GM12878 (cell line): ENCODE data around the gene HECTD2. TPM values are rescaled to one million over a fixed set of nuclear protein-coding genes. Genes with fewer than 3 reads are reported as not detected.

Experiments
- ATF2 ChIP-seq: IDR thresholded peaks from 2 replicates; pipeline ENCODE4 v1.6.1; 2012; ENCODE audit warnings: low read length, inconsistent platforms
- BMI1 ChIP-seq: fragments of 450-650 bp; IDR thresholded peaks from 2 replicates; pipeline ENCODE4 v1.6.1; 2016; ENCODE audit warnings: mild to moderate bottlenecking, moderate library complexity, borderline replicate concordance
- BRCA1 ChIP-seq: IDR thresholded peaks from 2 replicates; pipeline ENCODE4 v1.6.1; 2011; ENCODE audit warnings: low read depth, low read length, improper control_type of control experiment
- EGR1 ChIP-seq, 2 experiments: IDR thresholded peaks; 1 replicate in 1 of 2; 2 replicates in 1 of 2; pipeline ENCODE4 v1.6.1; 2011 to 2012; ENCODE audit warnings: low read depth in 2 of 2, low read length in 2 of 2, borderline replicate concordance in 1 of 2, mild to moderate bottlenecking in 1 of 2, moderate library complexity in 1 of 2
- GABPA ChIP-seq: IDR thresholded peaks from 2 replicates; pipeline ENCODE4 v1.6.1; 2014; ENCODE audit warnings: antibody characterized with exemption, low read depth, mild to moderate bottlenecking, inconsistent platforms
- IRF3 ChIP-seq: fragments of 450-650 bp; IDR thresholded peaks from 2 replicates; pipeline ENCODE4 v1.6.1; 2014; ENCODE audit warnings: mild to moderate bottlenecking
- JUND ChIP-seq: IDR thresholded peaks from 2 replicates; pipeline ENCODE4 v1.6.1; 2012; ENCODE audit warnings: low read depth, mild to moderate bottlenecking, low read length, improper control_type of control experiment, moderate library complexity
- MTA2 ChIP-seq: fragments of 450-650 bp; IDR thresholded peaks from 2 replicates; pipeline ENCODE4 v1.6.1; 2016; ENCODE audit warnings: low read depth, mild to moderate bottlenecking, moderate library complexity
- NBN ChIP-seq: fragments of 450-650 bp; IDR thresholded peaks from 2 replicates; pipeline ENCODE4 v1.6.1; 2016
- NFYB ChIP-seq: IDR thresholded peaks from 2 replicates; pipeline ENCODE4 v1.6.1; 2011; ENCODE audit warnings: low read depth, mild to moderate bottlenecking, low read length, improper control_type of control experiment, moderate library complexity; ENCODE audit not compliant: insufficient read depth
- PAX5 ChIP-seq: IDR thresholded peaks from 2 replicates; pipeline ENCODE4 v1.6.1; 2011; ENCODE audit warnings: low read depth, low read length, borderline replicate concordance
- PAX8 ChIP-seq: fragments of 450-650 bp; IDR thresholded peaks from 2 replicates; pipeline ENCODE4 v1.6.1; 2017; ENCODE audit warnings: mild to moderate bottlenecking, moderate library complexity
- RB1 ChIP-seq: fragments of 450-650 bp; formaldehyde crosslinking; IDR thresholded peaks from 2 replicates; pipeline ENCODE4 v1.6.1; 2017; ENCODE audit warnings: mild to moderate bottlenecking, borderline replicate concordance
- RCOR1 ChIP-seq: conservative IDR thresholded peaks from 2 replicates; pipeline ENCODE4 v1.6.1; 2012; ENCODE audit warnings: low read depth, low read length, improper control_type of control experiment
- STAT3 ChIP-seq: IDR thresholded peaks from 2 replicates; pipeline ENCODE4 v1.6.1; 2011; ENCODE audit warnings: low read depth, low read length, improper control_type of control experiment
- SUZ12 ChIP-seq: fragments of 200-600 bp; sonication (generic); IDR thresholded peaks from one replicate; pipeline ENCODE4 v1.6.1; 2018; ENCODE audit warnings: antibody characterized with exemption, mild to moderate bottlenecking; ENCODE audit not compliant: unreplicated experiment
- ZBTB4 ChIP-seq: fragments of 450-650 bp; formaldehyde crosslinking; IDR thresholded peaks from 2 replicates; pipeline ENCODE4 v1.4.0; 2022; ENCODE audit warnings: mild to moderate bottlenecking, moderate library complexity
- ZNF207 ChIP-seq: fragments of 450-650 bp; IDR thresholded peaks from 2 replicates; pipeline ENCODE4 v1.6.1; 2014; ENCODE audit warnings: antibody characterized with exemption, mild to moderate bottlenecking, borderline replicate concordance
- ZNF24 ChIP-seq: fragments of 450-650 bp; IDR thresholded peaks from 2 replicates; pipeline ENCODE4 v1.6.1; 2017; ENCODE audit warnings: antibody characterized with exemption, mild to moderate bottlenecking
- ZNF592 ChIP-seq: fragments of 450-650 bp; IDR thresholded peaks from 2 replicates; pipeline ENCODE4 v1.6.1; 2017; ENCODE audit warnings: mild to moderate bottlenecking, moderate library complexity
- ZSCAN29 ChIP-seq: fragments of 450-650 bp; IDR thresholded peaks from 2 replicates; pipeline ENCODE4 v1.6.1; 2017; ENCODE audit warnings: mild to moderate bottlenecking, moderate library complexity
- polyA plus RNA-seq, 11 experiments: library from polyadenylated mRNA; depleted of rRNA in 4 of 11; unstranded in 6 of 11; stranded (reverse) in 5 of 11; fragments of >200 nt; fragmentation: Nextera tagmentation in 4 of 11; fragmentation: Illumina TruSeq in 1 of 11; extraction: Ambion mirVana in 4 of 11; extraction: Trizol in 1 of 11; gene quantifications; 1 replicate in 1 of 11; 2 replicates in 10 of 11; pipeline versions ENCODE4 v1.2.1 to v1.2.3, GENCODE V29; 2011 to 2016; ENCODE audit warnings: inconsistent platforms in 2 of 11, missing spikeins in 2 of 11, low read depth in 1 of 11
- total RNA-seq, 4 experiments: library from RNA; depleted of rRNA in 3 of 4; stranded (reverse); fragments of >200 nt in 3 of 4; fragmentation: Illumina TruSeq in 1 of 4; extraction: Trizol in 1 of 4; gene quantifications; 2 replicates each; pipeline versions ENCODE4 v1.2.1 to v1.2.3, GENCODE V29; 2013 to 2021

The HECTD2 gene
- total and polyA plus RNA-seq, 10 of the 15 experiments (the other 5 are each of a cell fraction or from before 2014, with no cell fraction given) = 0.87 to 3.0 (median 1.7) TPM

GRCh38 chr10:91409869-91410637, at the start of gene HECTD2 (continued):
- no peak for TF ChIP-seq NFYB
- TF ChIP-seq RB1 = peak; percentile 75; the same call in 1 of the 2 replicates
- no peak for TF ChIP-seq STAT3
- TF ChIP-seq NBN = 0 out of 2 replicates have a peak, but pooled peaks have one; percentile 21
- no peak for TF ChIP-seq GABPA
- TF ChIP-seq ZNF207 = peak; percentile 60; the same call in 1 of the 2 replicates
- TF ChIP-seq BMI1 = no peak
- TF ChIP-seq ATF2 = no peak
- no peak for TF ChIP-seq SUZ12
- no peak for TF ChIP-seq PAX8
- no peak for TF ChIP-seq ZNF592
- TF ChIP-seq JUND = no peak
- no peak for TF ChIP-seq IRF3
- 0 out of 2 replicates have a peak, but pooled peaks have one; percentile 18 for TF ChIP-seq PAX5
- peak in 1 of 2 experiments; percentile 99; a peak in 2 of 3 replicates for TF ChIP-seq EGR1 (IDR thresholded peaks at IDR 0.05; ENCODE audit: borderline replicate concordance in 1 of 2, low read depth in 2 of 2, low read length in 2 of 2)
- TF ChIP-seq RCOR1 = no peak
- no peak for TF ChIP-seq ZSCAN29
- TF ChIP-seq BRCA1 = no peak
- TF ChIP-seq ZNF24 = no peak
- no peak for TF ChIP-seq ZBTB4
- no peak for TF ChIP-seq MTA2
